HG02623 (cell line): ENCODE measurements around the gene RPRD1A.
"Not testable (repeated sequence)": the region's sequence is repeated elsewhere in the genome, so short reads cannot be mapped to it uniquely, and the experiment has no call there.

Experiments
- ATAC-seq: cut with Tn5 transposase; IDR thresholded peaks from one replicate; pipeline ENCODE4 v1.9.1; 2021; ENCODE audit warnings: moderate library complexity; ENCODE audit not compliant: unreplicated experiment

RPRD1A gene

DNA sequence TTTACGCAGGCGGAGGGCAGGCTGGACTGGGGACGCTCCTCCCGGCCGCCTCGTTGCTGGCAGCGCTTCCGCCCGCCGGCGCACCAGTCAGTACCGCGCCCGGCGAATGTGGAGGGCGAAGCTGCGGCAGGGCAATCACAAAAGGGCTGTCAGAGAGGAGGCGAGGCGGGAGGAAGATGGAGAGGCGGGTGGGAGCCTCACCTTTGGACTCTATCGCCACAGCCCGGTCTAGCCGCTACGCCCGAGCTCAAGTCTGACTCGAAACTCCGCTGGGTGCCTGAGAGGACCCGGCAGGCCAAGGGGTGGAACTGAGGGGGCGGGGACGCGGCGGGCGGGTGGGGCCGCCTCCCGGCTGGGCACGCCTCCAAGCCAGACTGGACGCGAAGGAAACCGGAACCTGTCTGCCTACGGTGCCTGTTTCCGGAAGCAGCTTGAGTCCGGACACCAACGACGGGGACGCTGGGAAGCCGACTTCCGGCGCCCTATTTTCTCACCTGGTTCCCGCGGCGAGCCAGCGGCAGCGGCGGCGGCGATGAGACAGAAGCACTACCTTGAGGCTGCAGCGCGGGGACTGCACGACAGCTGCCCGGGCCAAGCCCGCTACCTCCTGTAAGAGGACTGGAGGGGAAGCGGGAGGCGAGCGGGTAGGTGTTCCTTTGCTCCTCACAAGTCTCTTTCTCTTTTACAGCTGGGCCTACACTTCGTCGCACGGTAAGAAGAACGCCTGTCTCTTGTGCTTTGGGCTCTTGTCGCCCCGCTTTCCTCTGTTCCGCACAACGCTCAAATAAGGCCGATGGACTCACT is 95.0 kb downstream of the RPRD1A start, which contains the start of gene RMP24:
RMP24 (plus strand) TSS at position 483 of the 804 bp plus-strand sequence.
- peak; percentile 91 for ATAC-seq

DNA sequence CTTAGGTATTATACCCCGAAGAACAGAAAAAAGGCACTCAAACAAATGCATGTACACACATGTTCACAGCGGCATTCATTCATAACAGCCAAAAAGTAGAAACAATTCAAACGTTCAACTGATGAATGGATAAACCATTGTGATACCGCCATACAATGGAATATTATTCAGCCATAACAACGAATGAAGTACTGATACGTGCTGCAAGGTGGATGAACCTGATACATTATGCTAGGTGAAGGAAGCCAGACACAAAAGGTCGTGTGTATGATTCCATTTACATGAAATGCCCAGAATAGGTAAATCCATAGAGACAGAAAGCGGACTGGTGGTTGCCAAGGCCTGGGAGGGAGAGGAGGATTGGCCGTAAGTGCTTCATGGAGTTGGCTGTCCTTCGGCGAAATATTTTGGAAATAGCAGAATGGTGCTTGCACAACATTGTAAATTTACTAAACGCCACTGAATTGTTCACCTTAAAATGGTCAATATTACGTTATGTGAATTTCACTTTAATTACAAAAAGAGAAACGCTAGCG is 95.6 kb downstream of the RPRD1A start:
- peak; percentile 5 for ATAC-seq

GRCh38 chr18:35969676-35970075 is 97.7 kb downstream of the RPRD1A start:
- ATAC-seq, result no peak

- no peak for ATAC-seq
These were observed 99.0 kb downstream of the RPRD1A start for GRCh38 chr18:35968278-35968880.

GRCh38 chr18:35967866-35968265 is 99.5 kb downstream of the RPRD1A start:
- not testable (repeated sequence) for ATAC-seq

- no peak for ATAC-seq
These were observed 103.0 kb downstream of the RPRD1A start for GRCh38 chr18:35964319-35964718.

- no peak for ATAC-seq
These were observed 105.0 kb downstream of the RPRD1A start for GRCh38 chr18:35962320-35962719.

DNA sequence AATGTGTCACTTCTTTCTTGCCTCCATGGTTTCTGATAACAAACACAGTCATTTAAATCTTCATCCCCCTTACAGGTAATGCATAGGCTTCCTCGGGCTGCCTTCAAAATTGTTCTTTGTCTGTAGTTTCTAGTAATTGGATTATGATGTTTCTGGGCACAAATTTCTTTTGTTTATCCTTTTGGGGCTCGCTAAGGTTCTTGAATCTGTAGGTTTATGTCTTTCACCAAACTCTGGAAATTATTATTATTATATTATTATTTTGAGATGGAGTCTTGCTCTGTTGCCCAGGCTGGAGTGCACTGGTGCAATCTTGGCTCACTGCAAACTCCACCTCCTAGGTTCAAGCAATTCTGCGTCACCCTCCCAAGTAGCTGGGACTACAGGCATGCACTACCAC is 111.1 kb downstream of the RPRD1A start:
- ATAC-seq, result no peak

DNA sequence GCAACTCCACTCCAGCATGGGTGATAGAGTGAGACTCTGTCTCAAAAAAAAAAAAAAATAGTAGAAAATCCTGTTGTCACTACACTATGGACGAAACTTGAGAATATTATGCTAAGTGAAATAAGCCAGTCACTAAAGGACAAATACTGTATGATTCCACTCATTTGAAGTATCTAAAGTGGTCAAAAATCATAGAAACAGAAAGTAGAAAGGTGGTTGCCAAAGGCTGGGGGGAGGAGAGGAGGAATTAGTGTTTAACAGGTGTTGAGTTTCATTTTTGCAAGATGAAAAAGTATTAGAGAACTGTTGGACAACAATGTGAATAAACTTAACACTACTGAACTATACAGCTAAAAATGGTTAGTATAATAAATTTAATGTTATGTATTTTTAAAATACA is 113.7 kb downstream of the RPRD1A start:
- peak; percentile 64 for ATAC-seq

- no peak for ATAC-seq
These were observed 116.8 kb downstream of the RPRD1A start for GRCh38 chr18:35950628-35950982.

GRCh38 chr18:35949903-35950627 is 117.3 kb downstream of the RPRD1A start:
- ATAC-seq, result no peak

- ATAC-seq, result no peak
These were observed 118.3 kb downstream of the RPRD1A start for GRCh38 chr18:35949090-35949489.

DNA sequence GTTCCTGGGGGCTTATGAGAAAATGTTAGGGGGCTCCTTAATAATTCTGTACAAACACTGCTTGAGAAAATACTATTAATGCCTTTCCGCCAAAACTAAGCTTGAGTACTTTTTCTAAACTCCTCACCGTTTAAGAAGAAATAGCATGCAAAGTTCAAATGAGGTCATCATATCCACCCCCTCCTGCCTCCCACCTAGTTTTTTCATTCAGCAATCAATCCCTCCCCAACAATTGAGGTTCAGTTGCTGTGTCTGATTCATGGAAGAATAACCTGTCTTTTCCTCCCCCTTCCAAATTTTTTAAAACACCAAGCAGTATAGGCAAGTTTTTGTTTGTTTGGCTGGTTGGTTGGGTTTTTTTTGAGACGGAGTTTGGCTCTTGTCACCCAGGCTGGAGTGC is 119.3 kb downstream of the RPRD1A start:
- no peak for ATAC-seq

DNA sequence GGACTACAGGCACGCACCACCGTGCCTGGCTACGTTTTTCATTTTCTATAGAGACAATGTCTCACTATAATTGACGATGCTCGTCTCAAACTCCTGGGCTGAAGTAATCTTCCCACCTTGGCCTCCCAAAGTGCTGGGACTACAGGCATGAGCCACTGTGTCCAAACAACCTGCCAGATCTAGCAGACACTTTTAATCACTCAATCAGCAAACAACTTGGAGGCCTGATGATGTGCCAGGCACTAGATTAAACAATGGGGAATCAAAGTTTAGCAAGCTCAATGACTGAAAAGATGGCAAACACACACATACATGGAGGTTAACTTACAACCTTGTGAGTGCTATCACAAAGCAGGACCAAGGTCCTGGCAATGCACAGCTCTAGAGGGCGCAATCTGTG is 124.7 kb downstream of the RPRD1A start:
- ATAC-seq, result no peak

DNA sequence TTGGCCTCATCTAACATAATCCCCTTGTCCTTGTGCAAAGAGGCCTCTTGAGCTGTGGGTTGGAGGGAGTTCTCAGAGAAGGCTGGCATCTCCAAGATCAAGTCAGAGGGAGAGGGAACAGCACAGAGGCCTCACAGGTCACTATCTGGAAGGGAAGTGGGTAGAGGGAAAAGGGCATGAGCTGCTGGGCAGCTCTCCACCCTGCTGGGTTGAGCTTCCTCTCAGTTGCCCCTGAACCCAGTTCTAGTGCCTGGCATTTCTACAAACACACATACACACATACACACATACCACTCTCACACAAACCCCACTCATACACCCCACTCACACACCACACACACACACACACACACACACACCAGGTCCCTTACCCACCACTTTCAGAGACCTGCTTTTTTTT is 125.2 kb downstream of the RPRD1A start:
- ATAC-seq, result no peak

GRCh38 chr18:35941299-35941698 is 126.1 kb downstream of the RPRD1A start:
- ATAC-seq, result no peak
